Neural cell (in vitro differentiated cells): ENCODE results near the gene NPEPL1. TPM values are rescaled to one million over a fixed set of nuclear protein-coding genes. Genes with fewer than 3 reads are reported as not detected.

ENCODE experiments used
- H2AFZ ChIP-seq: fragments of 200-600, 300-800 bp; sonication (generic), shearing (Covaris generic); 2 replicates; pipeline ENCODE4 v1.6.0; 2014; ENCODE audit warnings: low read depth, mild to moderate bottlenecking, antibody characterized with exemption, low read length, moderate library complexity
- H3F3A ChIP-seq: fragments of 200-600 bp; shearing (Covaris generic); 2 replicates; pipeline ENCODE4 v1.6.1; 2016; ENCODE audit warnings: mild to moderate bottlenecking, moderate library complexity, mixed read lengths, antibody characterized with exemption, low read length; ENCODE audit not compliant: insufficient read depth, poor library complexity, severe bottlenecking
- H3K27ac ChIP-seq: fragments of 200-600, 300-800 bp; sonication (generic), shearing (Covaris generic); 2 replicates; pipeline ENCODE4 v1.5.1; 2014; ENCODE audit warnings: mild to moderate bottlenecking, low read length, moderate library complexity
- H3K27me3 ChIP-seq: fragments of 300-800, 200-600 bp; sonication (generic), shearing (Covaris generic); 2 replicates; pipeline ENCODE4 v1.6.0; 2014; ENCODE audit warnings: mild to moderate bottlenecking, low read depth, low read length, moderate library complexity; ENCODE audit not compliant: insufficient read depth
- H3K36me3 ChIP-seq: fragments of 300-800, 200-600 bp; sonication (generic), shearing (Covaris generic); 2 replicates; pipeline ENCODE4 v1.5.1; 2014; ENCODE audit warnings: mild to moderate bottlenecking, antibody characterized with exemption, low read length, moderate library complexity; ENCODE audit not compliant: insufficient read depth
- H3K4me2 ChIP-seq: fragments of 300-800, 200-600 bp; sonication (generic), shearing (Covaris generic); 2 replicates; pipeline ENCODE4 v1.6.0; 2014; ENCODE audit warnings: mild to moderate bottlenecking, low read length
- H3K4me3 ChIP-seq: fragments of 300-800, 200-600 bp; sonication (generic), shearing (Covaris generic); 2 replicates; pipeline ENCODE4 v1.5.1; 2014; ENCODE audit warnings: mild to moderate bottlenecking, low read length, moderate library complexity
- H3K79me2 ChIP-seq: fragments of 200-600 bp; shearing (Covaris generic); replicated peaks from 2 replicates; pipeline ENCODE4 v1.6.0; 2014; ENCODE audit warnings: mild to moderate bottlenecking, low read length, moderate library complexity; ENCODE audit not compliant: insufficient read depth
- H3K9ac ChIP-seq: fragments of 300-800, 200-600 bp; sonication (generic), shearing (Covaris generic); 2 replicates; pipeline ENCODE4 v1.6.1; 2016; ENCODE audit warnings: mild to moderate bottlenecking, low read length, mixed read lengths
- H3K9me2 ChIP-seq: fragments of 200-600 bp; shearing (Covaris generic); 2 replicates; pipeline ENCODE4 v1.6.1; 2016; ENCODE audit warnings: mild to moderate bottlenecking, low read length, mixed read lengths; ENCODE audit not compliant: insufficient read depth
- H3K9me3 ChIP-seq: fragments of 200-600, 300-800 bp; sonication (generic), shearing (Covaris generic); 2 replicates; pipeline ENCODE4 v1.6.1; 2016; ENCODE audit warnings: mild to moderate bottlenecking, mixed run types, low read length, moderate library complexity, mixed read lengths
- H4K20me1 ChIP-seq: fragments of 200-600 bp; shearing (Covaris generic); 2 replicates; pipeline ENCODE4 v1.6.1; 2016; ENCODE audit warnings: mild to moderate bottlenecking, mixed run types; ENCODE audit not compliant: insufficient read depth
- CTCF ChIP-seq: fragments of 450-650 bp; IDR thresholded peaks from 2 replicates; pipeline ENCODE4 v1.5.1; 2014; ENCODE audit warnings: antibody characterized with exemption, mild to moderate bottlenecking, moderate library complexity; ENCODE audit not compliant: poor library complexity, severe bottlenecking
- EP300 ChIP-seq: fragments of 450-650 bp; conservative IDR thresholded peaks from 2 replicates; pipeline ENCODE4 v1.6.1; 2014; ENCODE audit warnings: antibody characterized with exemption, mild to moderate bottlenecking, moderate library complexity; ENCODE audit not compliant: poor library complexity, severe bottlenecking
- EZH2 ChIP-seq: fragments of 200-600, 300-800 bp; shearing (Covaris generic), sonication (generic); IDR thresholded peaks from 2 replicates; pipeline ENCODE4 v1.6.1; 2014; ENCODE audit warnings: antibody characterized with exemption, low read length, borderline replicate concordance, mild to moderate bottlenecking; ENCODE audit not compliant: insufficient read depth, poor library complexity, severe bottlenecking
- MXI1 ChIP-seq: fragments of 450-650 bp; conservative IDR thresholded peaks from 2 replicates; pipeline ENCODE4 v1.6.1; 2014; ENCODE audit warnings: antibody characterized with exemption, mild to moderate bottlenecking; ENCODE audit not compliant: poor library complexity, severe bottlenecking
- POLR2AphosphoS5 ChIP-seq: IDR thresholded peaks from 2 replicates; pipeline ENCODE4 v1.6.1; 2012
- RAD21 ChIP-seq: fragments of 450-650 bp; conservative IDR thresholded peaks from 2 replicates; pipeline ENCODE4 v1.6.1; 2014; ENCODE audit warnings: antibody characterized with exemption, mild to moderate bottlenecking, moderate library complexity
- REST ChIP-seq: IDR thresholded peaks from 2 replicates; pipeline ENCODE4 v1.6.1; 2012; ENCODE audit warnings: borderline replicate concordance
- SMC3 ChIP-seq: fragments of 450-650 bp; conservative IDR thresholded peaks from 2 replicates; pipeline ENCODE4 v1.6.1; 2014; ENCODE audit warnings: antibody characterized with exemption, mild to moderate bottlenecking, moderate library complexity; ENCODE audit not compliant: poor library complexity
- TAF1 ChIP-seq: IDR thresholded peaks from 2 replicates; pipeline ENCODE4 v1.6.1; 2012; ENCODE audit warnings: low read depth
- polyA plus RNA-seq: library from polyadenylated mRNA; depleted of rRNA; stranded (reverse); fragments of >200 nt; gene quantifications from 2 replicates; pipeline ENCODE4 v1.2.3, GENCODE V29; 2014

Gene NPEPL1
- polyA plus RNA-seq, 1 donor from 2014 or later, result 63.4 TPM

GRCh38 chr20:58645412-58645968, 47.1 kb upstream of the NPEPL1 start:
- Histone ChIP-seq H3K27me3 (peaks cover 15% of the 10 kb centered on the region), H3K4me3 (no peak overlapping the region), H3K9me2 (no peaks in the 10 kb centered on the region), H2AFZ (no peak overlapping the region), H3K79me2 (no peaks in the 10 kb centered on the region), H3F3A (no peaks in the 10 kb centered on the region), H3K4me2 (no peak overlapping the region), H4K20me1 (no peaks in the 10 kb centered on the region), H3K9me3 (no peaks in the 10 kb centered on the region), H3K27ac (no peak overlapping the region), H3K36me3 (no peaks in the 10 kb centered on the region), H3K9ac (no peak overlapping the region)
- TF ChIP-seq SMC3, result no peak
- TF ChIP-seq TAF1, result no peak
- no peak for TF ChIP-seq EP300
- no peak for TF ChIP-seq CTCF
- TF ChIP-seq EZH2, result no peak
- TF ChIP-seq MXI1, result no peak
- TF ChIP-seq REST, result no peak
- no peak for TF ChIP-seq POLR2AphosphoS5
- no peak for TF ChIP-seq RAD21

- Histone ChIP-seq H3K4me3 (no peak overlapping the region), H3K9me3 (no peaks in the 10 kb centered on the region), H3F3A (no peaks in the 10 kb centered on the region), H3K79me2 (no peaks in the 10 kb centered on the region), H3K9me2 (no peaks in the 10 kb centered on the region), H3K36me3 (no peaks in the 10 kb centered on the region), H3K27ac (no peak overlapping the region), H2AFZ (no peak overlapping the region), H4K20me1 (no peaks in the 10 kb centered on the region), H3K4me2 (no peak overlapping the region), H3K27me3 (peaks cover 15% of the 10 kb centered on the region), H3K9ac (no peak overlapping the region)
- no peak for TF ChIP-seq MXI1
- no peak for TF ChIP-seq REST
- TF ChIP-seq TAF1, result no peak
- TF ChIP-seq SMC3, result no peak
- TF ChIP-seq POLR2AphosphoS5, result no peak
- no peak for TF ChIP-seq EZH2
- TF ChIP-seq RAD21, result no peak
- TF ChIP-seq EP300, result no peak
- TF ChIP-seq CTCF, result no peak
These were observed 46.3 kb upstream of the NPEPL1 start for GRCh38 chr20:58646257-58646656.
